Hematopoietic multipotent progenitor cell (in vitro differentiated cells): Measurements from ENCODE around the gene NOL4L. TPM values are rescaled to one million over a fixed set of nuclear protein-coding genes. Genes with fewer than 3 reads are reported as not detected.

Experiments used
- DNase-seq, 3 donors: peaks; one replicate each; pipeline ENCODE4 v3.0.0-alpha.2; 2011 to 2015; ENCODE audit warnings: low read depth in 2 of 3, low spot score in 2 of 3
- total RNA-seq: library from RNA; depleted of rRNA; stranded (reverse); fragments of >200 nt; gene quantifications from one replicate; pipeline ENCODE4 v1.2.3, GENCODE V29; 2012

Gene NOL4L
- total RNA-seq, 1 donor: 34.5 TPM

DNA sequence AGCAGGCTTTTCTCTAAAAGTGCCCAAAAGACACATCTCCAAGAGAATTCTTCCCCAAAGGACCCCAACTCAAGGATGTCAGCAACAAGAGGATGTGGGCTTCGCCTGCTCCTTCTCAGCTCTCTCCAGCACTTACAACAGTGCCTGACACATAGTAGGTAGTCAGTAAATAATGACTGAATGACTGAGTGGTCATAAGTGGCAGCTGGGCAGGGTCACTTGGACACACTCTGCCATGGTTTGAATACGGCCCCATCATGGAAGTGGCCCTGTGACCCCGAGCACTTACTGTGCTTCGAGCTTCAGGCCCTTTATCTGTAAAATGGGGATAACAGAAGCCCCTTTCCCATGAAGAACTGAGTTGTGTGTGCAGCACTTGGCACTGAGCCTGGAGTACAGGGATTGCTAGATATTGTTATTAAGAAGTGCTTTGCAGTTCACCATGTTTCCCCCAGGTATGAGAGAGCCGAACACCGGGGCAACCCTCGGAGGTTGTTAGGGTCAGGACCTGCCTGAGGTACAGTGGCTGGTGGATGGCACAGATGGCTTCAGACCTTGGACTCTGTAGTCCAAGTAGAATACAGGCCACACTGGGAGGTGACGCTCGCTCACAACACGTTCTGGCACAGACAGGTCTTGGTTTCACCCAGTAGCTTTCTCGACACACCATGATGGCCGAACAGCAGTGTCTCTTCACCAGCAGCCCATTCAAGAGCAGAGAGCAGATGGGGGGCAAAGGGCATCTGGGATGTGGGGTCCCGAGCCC lies 56.0 kb downstream of the NOL4L start:
- no peak for DNase-seq

DNA sequence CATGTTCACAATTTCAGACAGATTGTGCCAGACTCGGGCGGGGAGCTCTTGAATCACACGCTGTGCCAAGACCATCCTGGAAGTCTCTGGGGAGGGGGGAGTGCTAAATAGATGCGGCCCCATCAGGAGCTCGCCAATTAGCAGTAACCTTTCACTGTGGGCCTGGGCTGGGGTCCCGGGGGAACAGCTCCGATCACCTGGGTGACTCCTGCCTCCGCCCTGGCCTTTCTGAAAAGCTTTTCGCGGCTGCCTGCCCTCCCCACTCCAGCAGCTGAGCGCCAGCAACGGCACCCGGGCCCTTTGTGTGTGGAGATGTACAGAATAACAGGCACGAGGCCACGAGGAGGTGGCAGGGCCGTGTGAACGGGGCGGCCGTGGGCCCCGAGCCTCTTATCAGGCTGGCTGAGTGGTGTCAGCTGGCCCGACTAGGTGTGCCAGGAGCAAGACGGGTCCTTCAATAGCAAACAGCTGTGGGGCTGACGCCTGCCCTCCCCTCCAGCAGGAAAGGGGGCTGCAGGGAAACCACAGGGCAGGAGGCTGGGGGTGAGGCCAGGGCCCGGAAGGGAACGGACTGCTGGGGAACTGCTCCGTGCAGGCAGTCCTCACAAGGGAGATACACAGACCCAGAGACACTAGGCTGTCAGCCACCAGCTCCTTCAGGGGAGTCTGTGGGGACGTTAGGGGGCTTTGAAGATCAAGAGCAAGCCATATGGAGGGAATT lies 56.8 kb downstream of the NOL4L start:
- DNase-seq: peak in 1 of 3 donors; percentile 65

DNA sequence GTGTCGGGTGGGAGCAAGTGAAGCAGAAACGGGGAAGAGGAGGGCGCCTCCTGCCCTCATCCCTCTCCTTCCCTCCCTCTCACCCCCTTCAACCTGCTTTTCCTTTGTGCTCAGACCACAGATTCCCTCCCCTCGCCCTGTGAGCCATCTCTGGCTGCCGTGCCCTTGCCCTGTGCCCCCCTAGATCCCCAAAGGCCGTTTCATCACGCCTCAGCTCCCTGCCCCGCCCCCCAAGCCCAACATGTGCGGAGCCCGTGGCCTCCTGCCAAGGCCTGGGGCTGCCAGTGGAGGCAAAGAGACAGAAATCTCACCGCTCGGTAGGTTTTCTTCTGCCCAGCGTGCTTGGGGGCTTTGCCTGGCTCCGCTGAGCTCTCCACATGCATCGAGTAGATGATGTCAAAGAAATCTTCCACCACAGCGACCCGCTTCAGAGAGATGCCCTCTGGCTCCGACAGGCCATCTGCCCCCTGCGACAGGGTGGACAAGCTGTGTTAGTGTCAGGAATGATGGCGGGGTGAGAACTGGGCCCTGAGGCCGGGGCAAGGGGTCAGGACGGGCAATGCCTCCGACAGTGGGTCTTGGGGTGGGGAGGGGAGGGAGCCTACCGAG lies 57.6 kb downstream of the NOL4L start:
- DNase-seq: peak in 1 of 3 donors; percentile 54

DNA sequence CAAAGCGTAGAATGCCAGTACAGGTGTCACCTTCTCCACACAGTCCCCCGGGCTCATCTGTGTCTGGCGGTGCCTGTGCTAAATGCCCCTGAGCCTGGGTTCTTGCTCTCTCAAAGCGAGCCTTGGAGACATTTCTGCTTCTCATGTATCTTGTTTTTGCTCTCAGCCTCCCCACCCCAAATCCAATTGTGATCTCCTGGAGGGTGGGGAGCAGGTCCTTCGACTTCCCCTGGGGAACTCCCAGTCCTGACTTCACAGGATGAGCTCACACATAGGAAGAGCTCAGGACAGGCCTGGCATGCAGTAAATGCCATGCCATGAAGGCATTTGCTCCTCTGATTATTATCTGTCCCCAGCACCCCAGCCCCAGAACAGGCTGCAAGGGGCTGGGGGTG lies 58.1 kb downstream of the NOL4L start:
- DNase-seq: no peak

DNA sequence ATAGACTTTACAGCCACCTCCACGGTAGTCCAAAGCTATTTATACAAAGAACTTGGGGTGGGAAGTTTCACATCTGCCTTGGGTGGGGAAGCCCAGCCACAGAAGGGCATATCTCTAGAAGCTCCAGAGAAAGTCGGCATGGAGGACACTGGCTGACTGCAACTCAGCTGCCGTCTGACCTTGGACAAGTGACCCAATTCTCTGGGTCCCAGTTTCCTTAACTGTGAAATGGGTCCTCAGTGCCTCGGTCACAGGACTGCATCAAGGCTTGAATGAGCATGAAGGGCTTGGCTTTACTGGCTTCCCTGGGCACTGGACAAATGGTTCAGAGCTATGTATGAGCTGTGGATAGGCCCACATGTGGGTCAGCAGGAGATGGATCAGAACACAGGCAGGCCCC lies 58.6 kb downstream of the NOL4L start:
- DNase-seq: no peak

DNA sequence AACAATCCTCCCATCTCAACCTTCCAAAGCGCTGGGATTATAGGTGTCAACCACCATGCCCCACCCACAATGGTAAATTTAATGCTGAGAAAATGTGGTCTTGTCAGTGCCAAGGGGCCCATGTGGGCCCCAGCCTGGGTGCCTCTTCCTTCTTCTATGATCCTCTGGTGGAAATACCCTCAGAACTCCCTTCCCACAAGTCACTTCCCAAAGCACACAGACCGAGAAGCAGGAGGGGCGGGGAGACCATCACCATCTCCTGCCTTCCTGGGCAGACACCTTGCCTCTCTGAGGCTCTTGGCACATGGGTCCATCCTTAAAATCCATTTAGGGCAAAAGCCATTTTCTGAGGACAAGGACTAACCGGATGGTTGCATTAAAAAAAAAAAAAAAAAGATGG lies 59.0 kb downstream of the NOL4L start:
- no peak for DNase-seq

DNA sequence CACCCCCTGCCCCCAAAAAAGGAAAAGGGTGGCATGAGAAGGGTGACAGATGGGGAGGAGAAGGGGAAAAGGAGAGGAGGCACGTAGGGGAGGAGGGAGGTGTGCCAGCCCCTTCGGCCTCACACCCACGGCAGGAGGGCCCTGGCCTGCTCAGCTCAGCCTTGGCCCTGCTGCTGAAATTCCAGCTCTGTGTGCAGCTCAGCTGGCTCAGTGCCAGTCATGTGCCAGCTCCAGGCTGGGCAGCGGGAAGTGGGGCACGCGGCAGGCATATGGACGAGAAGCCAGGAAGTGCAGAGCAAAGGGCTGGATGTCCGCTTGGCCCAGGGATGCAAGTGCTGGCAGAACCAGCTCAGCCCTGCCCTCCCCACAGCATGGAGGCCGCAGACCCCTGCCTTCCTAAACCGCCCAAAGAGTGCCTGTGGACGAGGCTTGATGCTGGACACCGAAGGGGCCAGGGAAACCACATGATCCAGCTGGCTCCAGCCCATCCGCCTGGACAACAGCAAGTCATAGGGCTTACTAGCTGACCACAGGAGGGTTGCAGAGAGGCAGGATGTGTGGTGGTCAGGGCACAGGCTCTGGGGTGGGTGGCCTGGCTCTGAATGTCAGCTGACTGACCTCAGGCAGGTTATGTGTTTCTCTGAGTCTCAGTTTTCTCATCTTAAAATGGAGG lies 60.2 kb downstream of the NOL4L start:
- DNase-seq: no peak

DNA sequence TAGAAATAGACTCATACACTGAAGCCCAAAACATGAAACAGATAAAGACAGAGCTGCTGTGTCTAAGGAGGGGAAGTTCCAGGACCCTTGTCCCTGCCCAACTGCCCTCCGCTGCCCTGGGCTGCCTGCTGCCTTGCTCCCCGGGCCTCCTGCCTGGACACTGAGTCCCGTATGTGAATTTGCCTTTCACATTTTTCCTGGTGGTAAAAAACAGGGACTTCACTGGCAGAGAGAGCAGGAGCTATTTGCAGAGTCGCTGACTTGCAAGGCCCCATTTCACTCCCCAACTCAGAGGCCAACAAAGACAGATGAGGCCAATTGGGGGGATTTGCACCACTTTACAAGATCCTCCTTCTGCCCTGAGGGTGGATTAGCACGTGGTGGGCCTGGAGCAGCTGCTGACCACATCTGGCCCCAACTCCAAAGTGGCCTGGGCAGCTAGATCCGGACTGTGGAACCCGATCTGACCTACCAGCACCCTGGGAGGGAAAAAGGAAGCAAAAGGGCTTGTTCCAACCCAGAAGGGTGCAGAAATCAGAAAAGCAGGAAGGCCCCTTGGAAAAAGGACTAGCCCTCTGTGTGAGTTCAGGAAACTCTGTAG lies 61.4 kb downstream of the NOL4L start:
- no peak for DNase-seq

DNA sequence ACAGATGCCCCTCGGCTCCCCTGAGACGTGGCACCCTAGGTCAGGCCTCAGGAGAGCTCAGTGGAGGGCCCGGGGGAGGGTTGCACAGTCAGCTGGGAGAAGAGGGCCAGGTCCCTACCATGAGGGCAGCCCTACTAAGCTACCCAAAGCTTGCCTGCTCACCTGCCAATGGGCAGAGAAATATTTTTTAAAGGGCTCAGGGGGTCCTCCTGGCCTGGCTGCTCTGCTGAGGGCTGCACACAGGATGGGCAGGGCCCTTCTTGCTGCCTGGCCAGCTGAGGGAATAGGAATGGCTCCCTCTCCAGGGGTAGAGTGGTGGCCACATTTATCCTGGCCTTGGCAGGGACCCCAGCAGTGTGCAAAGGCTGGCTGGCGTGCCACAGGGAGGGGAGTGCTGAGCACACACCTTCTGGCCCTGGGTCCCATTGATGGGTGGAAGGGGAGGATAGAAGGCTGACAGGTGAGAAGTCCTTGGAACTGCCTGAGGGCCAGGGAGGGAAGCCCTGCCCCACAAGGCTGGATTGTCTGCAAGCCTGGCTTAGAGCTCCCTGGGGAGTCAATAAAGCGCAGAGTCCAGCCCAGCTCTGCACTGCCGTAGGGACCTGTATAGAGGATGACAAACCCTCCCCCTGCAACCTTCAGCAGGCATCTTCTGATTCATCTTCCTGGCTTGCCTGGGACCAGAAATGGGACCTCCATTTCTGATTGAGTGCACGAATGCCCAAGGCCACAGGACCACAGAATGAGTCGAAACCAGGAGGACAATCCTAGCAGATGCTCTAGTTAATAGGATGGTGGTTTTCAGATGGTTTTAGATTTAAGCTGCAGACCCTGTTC lies 62.1 kb downstream of the NOL4L start:
- no peak for DNase-seq

DNA sequence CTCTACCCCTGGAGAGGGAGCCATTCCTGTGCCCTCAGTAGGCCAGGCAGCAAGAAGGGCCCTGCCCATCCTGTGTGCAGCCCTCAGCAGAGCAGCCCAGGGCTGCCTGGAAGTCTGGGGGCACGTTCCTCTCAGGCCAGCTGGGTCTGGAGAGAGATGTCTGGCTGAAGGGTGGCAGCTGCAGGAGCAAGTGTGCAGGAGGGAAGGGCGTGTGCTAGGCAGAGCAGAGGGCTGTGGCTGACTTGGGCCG lies 62.7 kb downstream of the NOL4L start:
- no peak for DNase-seq

DNA sequence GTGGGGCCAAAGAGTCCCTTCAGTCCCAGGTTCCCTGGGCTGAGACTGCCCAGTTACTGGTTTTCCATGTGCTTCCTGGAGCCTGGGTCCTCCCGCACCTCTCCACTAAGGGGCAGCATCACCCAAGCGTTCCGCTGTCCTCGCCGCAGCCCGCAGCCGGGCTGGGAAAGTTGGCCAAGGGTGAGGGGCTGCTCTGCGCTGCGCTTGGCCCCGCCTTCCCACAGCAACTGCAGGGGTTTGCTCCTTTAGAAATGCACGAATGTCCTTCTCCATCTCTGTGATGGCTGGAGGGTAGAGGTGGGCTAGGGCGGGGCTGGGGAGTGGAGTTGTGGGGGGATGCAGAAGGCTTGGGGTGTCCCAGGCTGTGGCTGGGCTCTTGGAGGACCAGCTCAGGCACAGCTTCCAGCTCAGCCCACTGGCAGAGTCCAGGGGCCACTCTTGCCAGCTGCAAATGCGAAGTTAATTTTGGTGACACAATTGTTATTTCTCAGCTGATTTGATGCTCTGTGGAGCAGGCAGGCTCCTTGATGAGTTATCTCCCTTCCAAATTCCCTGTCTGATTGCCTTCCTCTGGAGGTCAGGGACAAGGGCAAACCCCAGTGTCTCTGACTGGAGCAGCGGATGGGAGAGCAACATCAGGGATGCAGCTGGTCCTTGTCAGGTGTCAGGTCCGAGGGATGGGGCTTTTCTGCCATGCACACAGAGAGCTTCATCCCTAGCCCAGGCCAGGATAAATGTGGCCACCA lies 63.2 kb downstream of the NOL4L start:
- peak in 2 of 3 donors; percentile 61 to 70 for DNase-seq

DNA sequence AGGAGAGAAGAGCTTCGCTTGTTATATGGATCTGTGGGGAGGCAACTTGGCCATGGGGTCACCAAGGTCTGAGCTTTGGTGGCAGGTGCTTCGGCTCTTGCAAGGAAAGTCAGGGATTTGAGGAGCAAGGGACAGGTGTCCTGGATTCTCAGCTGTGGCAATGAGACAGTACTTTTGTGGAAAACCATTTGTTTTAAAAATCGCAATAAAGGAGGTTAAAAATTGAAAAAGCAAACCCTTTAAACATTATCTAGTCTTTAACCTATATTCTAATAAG lies 64.3 kb downstream of the NOL4L start:
- no peak for DNase-seq

DNA sequence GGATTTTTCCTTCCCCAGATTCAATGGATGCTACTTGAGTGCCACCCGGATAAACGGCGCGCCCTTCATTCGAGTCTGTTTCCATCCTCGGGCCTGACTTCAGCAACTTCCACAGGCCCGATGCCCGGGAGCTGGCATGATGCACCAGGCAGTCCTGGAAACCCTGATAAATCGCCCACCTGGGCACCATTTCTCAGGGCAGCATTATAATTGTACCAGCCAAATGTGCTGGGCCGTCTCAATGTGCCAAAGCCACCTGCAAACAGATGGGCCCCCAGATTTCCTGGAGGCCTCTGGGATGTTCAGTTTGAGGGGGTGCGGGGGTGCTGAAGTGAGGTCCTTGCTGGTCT lies 65.8 kb downstream of the NOL4L start:
- DNase-seq: no peak

DNA sequence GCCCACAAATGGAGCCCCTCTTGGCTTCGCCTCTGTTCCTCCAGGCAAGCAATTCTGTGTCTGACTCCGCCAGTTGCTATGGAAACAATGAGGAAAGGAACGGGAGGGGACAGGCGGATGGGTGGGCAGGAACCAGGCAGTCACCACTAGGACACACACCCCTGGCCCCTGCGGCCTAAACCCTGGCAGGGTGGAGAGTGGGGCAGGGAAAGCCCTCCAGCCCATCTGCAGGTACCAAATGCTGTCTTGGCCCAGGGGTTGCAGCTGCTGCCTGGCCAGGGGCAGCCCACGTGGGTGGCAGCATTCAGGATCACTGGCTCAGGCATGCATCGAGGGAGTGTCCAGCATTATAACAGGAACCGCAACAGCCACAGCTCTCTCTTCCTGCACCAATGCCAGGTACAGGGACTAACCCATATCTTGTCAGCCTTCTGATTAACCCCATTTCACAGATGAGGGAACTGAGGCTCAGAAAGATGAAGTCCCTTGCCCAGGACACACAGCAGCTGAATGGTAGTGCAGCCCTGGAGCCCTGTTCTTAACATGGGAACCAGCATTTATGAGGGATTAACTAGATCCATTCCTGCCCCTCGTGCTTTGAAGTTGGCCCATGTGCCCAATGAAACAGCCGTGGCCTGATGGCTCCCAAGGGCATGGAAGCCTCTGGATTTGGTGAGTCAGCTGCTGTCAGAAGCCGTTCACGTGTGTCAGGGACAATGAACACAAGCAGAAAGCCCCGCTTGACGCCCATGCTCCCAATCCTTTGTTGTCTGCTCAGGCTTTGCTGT lies 66.3 kb downstream of the NOL4L start:
- DNase-seq: no peak

DNA sequence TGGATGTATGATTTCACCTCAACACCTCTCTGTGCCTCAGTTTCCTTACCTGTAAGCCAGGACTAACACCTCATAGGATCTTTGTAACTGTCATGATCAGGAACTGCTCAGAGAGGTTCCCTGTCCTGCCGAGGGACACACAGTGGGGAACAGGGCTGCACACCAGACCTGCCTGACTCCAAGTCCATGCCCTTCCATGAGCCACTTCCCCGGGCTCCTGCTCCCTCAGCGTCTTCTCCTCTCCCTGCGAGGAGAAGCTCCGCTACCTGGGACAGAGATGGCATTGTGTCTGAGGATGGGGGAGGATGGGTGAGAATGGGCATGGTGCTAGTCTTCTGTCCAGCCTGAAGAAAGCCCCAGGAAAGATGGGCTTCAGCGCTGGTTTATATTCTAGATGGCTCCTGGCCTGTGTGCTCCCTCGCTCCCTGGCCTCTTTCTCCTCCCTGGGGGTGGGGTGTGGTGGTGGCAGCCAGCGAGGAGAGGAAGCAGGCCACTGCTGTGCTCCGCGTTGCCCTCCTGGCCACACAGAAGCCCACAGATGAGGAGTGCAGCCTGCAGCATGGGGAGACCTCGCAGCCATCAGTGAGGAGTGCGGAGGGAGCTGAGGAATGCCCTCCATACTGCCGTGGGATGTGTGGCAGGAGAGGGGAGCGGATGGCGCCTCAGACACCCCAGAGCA lies 67.1 kb downstream of the NOL4L start:
- DNase-seq: no peak

DNA sequence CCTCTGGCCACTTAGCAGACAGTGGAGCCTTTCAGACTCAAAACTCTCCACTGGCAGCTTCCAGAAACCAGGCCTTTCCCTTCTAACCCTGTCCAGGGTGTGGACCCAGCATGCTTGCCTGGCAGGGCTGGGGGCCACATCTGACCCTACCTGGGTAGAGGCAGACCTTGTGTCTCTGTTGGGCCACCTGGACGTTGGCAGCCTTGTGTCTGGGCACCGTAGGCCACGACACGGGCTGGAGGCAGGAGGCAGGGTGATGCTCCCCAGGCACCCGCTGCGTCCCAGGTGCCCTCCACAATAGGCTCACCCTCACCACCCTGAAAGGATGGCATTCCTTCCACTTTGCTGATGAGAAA lies 67.6 kb downstream of the NOL4L start:
- DNase-seq: no peak

DNA sequence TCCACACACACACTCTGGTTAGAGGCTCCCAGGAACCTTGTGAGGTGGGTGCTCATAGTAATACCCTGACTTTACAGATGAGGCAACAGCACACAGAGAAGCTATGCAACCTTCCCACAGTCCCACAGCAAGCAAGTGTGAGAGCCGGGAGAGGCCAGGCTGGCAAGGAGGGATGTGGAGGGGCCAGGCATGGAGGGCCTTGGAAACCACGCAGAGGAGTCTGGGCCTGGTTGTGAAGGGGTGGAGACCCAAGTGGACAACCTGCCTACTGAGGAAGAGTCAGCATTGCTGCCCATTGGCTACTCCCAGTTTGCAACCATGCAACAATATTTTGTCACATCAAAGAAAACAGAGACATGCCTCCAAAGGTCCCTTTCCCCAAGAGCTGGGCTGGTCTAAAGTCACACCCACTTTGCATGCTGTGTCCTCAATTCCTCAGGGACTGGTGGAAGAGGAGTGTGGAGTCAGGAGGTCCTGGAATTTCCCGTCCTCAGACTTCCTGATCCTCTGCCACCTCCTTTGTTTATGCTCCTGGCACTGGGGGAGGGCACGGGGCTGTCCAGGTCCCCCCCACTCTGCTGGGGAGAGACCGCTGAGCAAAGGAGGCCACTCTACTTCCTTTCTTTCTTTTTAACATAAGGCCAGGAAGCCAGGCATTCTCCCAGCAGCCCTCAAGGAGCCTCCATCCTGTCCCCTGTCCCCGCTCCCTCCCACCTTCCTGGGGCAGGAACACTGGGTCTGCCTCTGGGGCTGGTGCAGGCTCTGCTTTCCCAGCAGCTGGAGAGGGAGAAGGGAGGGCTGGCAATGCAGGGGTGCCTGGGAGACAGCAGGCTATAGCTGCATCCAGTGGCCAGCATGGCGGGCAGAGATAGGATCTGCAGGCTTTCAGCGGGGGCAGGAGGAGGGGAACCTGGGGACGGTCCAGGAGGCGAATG lies 68.3 kb downstream of the NOL4L start:
- DNase-seq: no peak

DNA sequence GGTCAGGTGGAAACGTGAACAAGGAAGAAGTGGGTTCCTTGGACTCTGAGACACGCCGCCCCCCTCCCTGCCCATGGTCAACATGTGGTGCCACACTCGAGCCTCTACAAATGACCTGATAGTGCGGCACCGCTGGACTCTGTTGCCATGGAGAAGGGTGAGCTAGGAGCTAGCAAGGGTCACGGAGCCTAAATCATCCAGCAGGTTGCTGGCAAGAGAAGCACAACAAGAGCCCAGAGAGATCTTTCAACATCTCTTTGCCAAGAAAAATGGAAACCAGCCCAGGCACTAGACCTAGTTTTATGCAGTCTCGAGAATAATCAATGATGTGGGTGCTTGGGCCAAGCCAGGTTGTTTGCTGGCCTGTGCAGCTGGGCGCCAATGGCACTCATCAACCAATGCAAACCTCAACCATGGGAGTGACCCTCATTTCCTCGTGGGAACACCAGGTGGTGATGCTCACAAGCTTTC lies 69.5 kb downstream of the NOL4L start:
- no peak for DNase-seq
